Activated CD4-positive, alpha-beta T cell treated with anti-CD3 and anti-CD28 coated beads, Interleukin-2, amount 50 U/mL, for 48 hours (primary cell): ENCODE data around the gene NUDT19.
"Not testable (repeated sequence)": the region's sequence is repeated elsewhere in the genome, so short reads cannot be mapped to it uniquely, and the experiment has no call there.

Experiments
- DNase-seq, 2 experiments: peaks; one replicate each; pipeline ENCODE4 v3.0.0-alpha.2; 2020

The NUDT19 gene

GRCh38 chr19:32716203-32716602 is 24.6 kb downstream of the NUDT19 start:
- DNase-seq = not testable (repeated sequence)

GRCh38 chr19:32717496-32717895 is 25.9 kb downstream of the NUDT19 start:
- no peak for DNase-seq

- DNase-seq = no peak
Observed at GRCh38 chr19:32718286-32718685, 26.7 kb downstream of the NUDT19 start.

- no peak for DNase-seq
Observed at GRCh38 chr19:32719611-32720059, 28.0 kb downstream of the NUDT19 start, which contains the start of gene TDRD12. Gene TDRD12, plus strand, starts transcription at chr19:32719767. Its CDS starts 306 bp downstream, at chr19:32720073.

- DNase-seq = no peak
Observed at GRCh38 chr19:32720216-32720935, 28.8 kb downstream of the NUDT19 start.

GRCh38 chr19:32720936-32721250 is 29.3 kb downstream of the NUDT19 start:
- DNase-seq = no peak

GRCh38 chr19:32735936-32736335 is 44.3 kb downstream of the NUDT19 start:
- DNase-seq = no peak

- no peak for DNase-seq
Observed at GRCh38 chr19:32743021-32743420, 51.4 kb downstream of the NUDT19 start.

- no peak for DNase-seq
Observed at GRCh38 chr19:32743447-32743846, 51.8 kb downstream of the NUDT19 start.

- DNase-seq = no peak
Observed at GRCh38 chr19:32744555-32745325, 53.1 kb downstream of the NUDT19 start.

GRCh38 chr19:32745594-32746251 is 54.1 kb downstream of the NUDT19 start:
- not testable (repeated sequence) for DNase-seq

GRCh38 chr19:32746631-32747196 is 55.1 kb downstream of the NUDT19 start:
- not testable (repeated sequence) for DNase-seq

- no peak for DNase-seq
Observed at GRCh38 chr19:32748497-32748896, 56.9 kb downstream of the NUDT19 start.

- no peak for DNase-seq
Observed at GRCh38 chr19:32748948-32749347, 57.3 kb downstream of the NUDT19 start.

GRCh38 chr19:32749361-32749760 is 57.7 kb downstream of the NUDT19 start:
- DNase-seq = no peak

- DNase-seq = no peak
Observed at GRCh38 chr19:32750441-32751055, 58.9 kb downstream of the NUDT19 start.

GRCh38 chr19:32751066-32751465 is 59.4 kb downstream of the NUDT19 start:
- DNase-seq = no peak

- no peak for DNase-seq
Observed at GRCh38 chr19:32757189-32757588, 65.6 kb downstream of the NUDT19 start.
